Neuronal stem cell (in vitro differentiated cells): Measurements from ENCODE around the gene EMX2.
A peak's percentile ranks its signal among the peaks of the same experiment; 100 is the strongest.

ENCODE experiments used
- DNase-seq: peaks from one replicate; pipeline ENCODE4 v3.0.0-alpha.2; 2013; ENCODE audit warnings: low spot score
- H2AFZ ChIP-seq: one replicate; pipeline ENCODE4 v1.6.1; 2013; ENCODE audit warnings: mild to moderate bottlenecking, low read length, inconsistent platforms
- H2AK5ac ChIP-seq: 2 replicates; pipeline ENCODE4 v1.6.1; 2013; ENCODE audit warnings: low read depth, mild to moderate bottlenecking, inconsistent platforms, low read length, moderate library complexity, mixed read lengths
- H2BK120ac ChIP-seq: 2 replicates; pipeline ENCODE4 v1.6.1; 2013; ENCODE audit warnings: low read depth, mild to moderate bottlenecking, inconsistent platforms, low read length, moderate library complexity, mixed read lengths
- H2BK12ac ChIP-seq: one replicate; pipeline ENCODE4 v1.6.1; 2013; ENCODE audit warnings: low read length, inconsistent platforms
- H2BK15ac ChIP-seq: 2 replicates; pipeline ENCODE4 v1.6.1; 2013; ENCODE audit warnings: mild to moderate bottlenecking, low read length, inconsistent platforms, mixed read lengths
- H2BK5ac ChIP-seq: one replicate; pipeline ENCODE4 v1.6.1; 2013; ENCODE audit warnings: inconsistent platforms, mild to moderate bottlenecking, low read length, moderate library complexity
- H3K14ac ChIP-seq: one replicate; pipeline ENCODE4 v1.6.1; 2013; ENCODE audit warnings: low read length, inconsistent platforms
- H3K18ac ChIP-seq: 2 replicates; pipeline ENCODE4 v1.6.1; 2013; ENCODE audit warnings: low read length, inconsistent platforms
- H3K23ac ChIP-seq: 2 replicates; pipeline ENCODE4 v1.6.1; 2013; ENCODE audit warnings: low read depth, mild to moderate bottlenecking, mixed read lengths, low read length, inconsistent platforms; ENCODE audit not compliant: poor library complexity
- H3K27ac ChIP-seq: replicated peaks from 3 replicates; pipeline ENCODE4 v1.5.1; 2013; ENCODE audit warnings: low read length, inconsistent platforms
- H3K27me3 ChIP-seq, 3 experiments: 2 replicates each; pipeline ENCODE4 v1.6.1; 2013; ENCODE audit warnings: low read length in 3 of 3, mild to moderate bottlenecking in 2 of 3, inconsistent platforms in 1 of 3, low read depth in 1 of 3, mixed read lengths in 1 of 3, moderate library complexity in 1 of 3; ENCODE audit not compliant: control insufficient read depth in 3 of 3, insufficient read depth in 3 of 3
- H3K36me3 ChIP-seq, 2 donors: replicated peaks in 1 of 2; 2 replicates each; pipeline ENCODE4 v1.6.1; 2013; ENCODE audit warnings: low read length in 2 of 2; ENCODE audit not compliant: control insufficient read depth in 2 of 2, insufficient read depth in 2 of 2
- H3K4ac ChIP-seq: 2 replicates; pipeline ENCODE4 v1.6.1; 2013; ENCODE audit warnings: inconsistent platforms, mild to moderate bottlenecking, low read length, moderate library complexity
- H3K4me1 ChIP-seq, 2 donors: 1 replicate in 1 of 2; 2 replicates in 1 of 2; pipeline ENCODE4 v1.6.1; 2013; ENCODE audit warnings: low read length in 2 of 2, low read depth in 1 of 2; ENCODE audit not compliant: control insufficient read depth in 2 of 2, insufficient read depth in 1 of 2
- H3K4me2 ChIP-seq: one replicate; pipeline ENCODE4 v1.6.1; 2013; ENCODE audit warnings: mild to moderate bottlenecking, low read length, inconsistent platforms; ENCODE audit not compliant: insufficient read depth, poor library complexity, severe bottlenecking
- H3K4me3 ChIP-seq, 2 donors: 2 replicates each; pipeline ENCODE4 v1.5.1; 2013; ENCODE audit warnings: low read length in 2 of 2, mild to moderate bottlenecking in 2 of 2, inconsistent platforms in 1 of 2, moderate library complexity in 1 of 2
- H3K79me1 ChIP-seq: one replicate; pipeline ENCODE4 v1.6.1; 2013; ENCODE audit warnings: low read depth, mild to moderate bottlenecking, inconsistent platforms, low read length, moderate library complexity
- H3K9ac ChIP-seq: one replicate; pipeline ENCODE4 v1.6.1; 2013; ENCODE audit warnings: mild to moderate bottlenecking, low read depth, low read length, inconsistent platforms; ENCODE audit not compliant: poor library complexity
- H3K9me3 ChIP-seq, 2 donors: replicated peaks in 1 of 2; 2 replicates each; pipeline versions ENCODE3 to v1.6.1; 2013; ENCODE audit warnings: low read length in 2 of 2, mild to moderate bottlenecking in 2 of 2, inconsistent platforms in 1 of 2, low read depth in 1 of 2, mixed read lengths in 1 of 2, moderate library complexity in 1 of 2; ENCODE audit not compliant: control insufficient read depth in 2 of 2, insufficient read depth in 1 of 2
- H4K8ac ChIP-seq: one replicate; pipeline ENCODE4 v1.6.1; 2013; ENCODE audit warnings: low read depth, mild to moderate bottlenecking, inconsistent platforms, low read length, moderate library complexity
- H4K91ac ChIP-seq: one replicate; pipeline ENCODE4 v1.6.1; 2013; ENCODE audit warnings: low read length, low read depth, mild to moderate bottlenecking, inconsistent platforms; ENCODE audit not compliant: poor library complexity
- WGBS, 2 donors: extraction: QIAGEN DNeasy Blood & Tissue Kit; methylation state at CpG; one replicate each; pipeline ENCODE4 v1.1.7; 2013; ENCODE audit warnings: missing lambda C conversion rate in 2 of 2, mixed read lengths in 1 of 2; ENCODE audit not compliant: insufficient read length in 2 of 2, insufficient replicate concordance in 1 of 2; ENCODE audit errors: extremely low coverage in 2 of 2; 5-methylcytosine and 5-hydroxymethylcytosine counted together

Gene EMX2

DNA sequence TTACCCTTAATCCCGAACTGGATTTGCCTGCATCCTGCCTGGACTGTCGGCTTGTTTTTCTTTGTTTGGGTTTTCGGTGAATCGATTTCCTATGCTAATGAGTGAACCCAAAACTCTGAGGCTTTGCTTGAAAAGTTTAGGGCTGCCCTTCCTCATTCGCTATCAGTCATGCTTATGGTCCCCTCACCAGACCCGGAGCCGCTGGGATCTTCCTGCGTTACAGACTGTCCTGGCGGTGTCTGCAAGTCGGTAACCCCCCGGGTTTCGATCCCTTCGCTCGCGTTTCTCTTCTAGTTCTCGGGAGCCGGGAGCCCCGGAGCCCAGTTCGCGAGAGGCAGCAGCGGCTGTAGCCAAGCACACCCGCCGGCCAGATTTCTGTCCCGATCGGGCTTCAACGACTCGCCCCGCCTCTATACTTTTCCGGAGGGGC lies 2.2 kb downstream of the EMX2 start:
- H2BK15ac ChIP-seq, result no peak overlapping the region
- H3K27me3 ChIP-seq, result peaks cover 44 to 100% (median 85%) of the 10 kb centered on the region in 3 experiments
- no peak overlapping the region for H2BK120ac ChIP-seq
- no peak overlapping the region for H4K91ac ChIP-seq
- no peaks in the 10 kb centered on the region for H3K36me3 ChIP-seq
- no peak overlapping the region for H2AK5ac ChIP-seq
- peak overlapping the region in 1 of 2 donors; percentile 76 for H3K4me3 ChIP-seq
- peaks cover 0 to 2% of the 10 kb centered on the region in 2 donors for H3K9me3 ChIP-seq
- H3K4me1 ChIP-seq, result peaks cover 0 to 30% of the 10 kb centered on the region in 2 donors
- DNase-seq, result no peak
- no peak overlapping the region for H2BK12ac ChIP-seq
- H3K23ac ChIP-seq, result no peak overlapping the region
- peak overlapping the region; percentile 56 for H3K14ac ChIP-seq
- H2AFZ ChIP-seq, result peak overlapping the region; percentile 66
- H3K4ac ChIP-seq, result no peak overlapping the region
- no peak overlapping the region for H3K27ac ChIP-seq
- H4K8ac ChIP-seq, result no peak overlapping the region
- H3K9ac ChIP-seq, result no peak overlapping the region
- no peak overlapping the region for H2BK5ac ChIP-seq
- H3K79me1 ChIP-seq, result no peaks in the 10 kb centered on the region
- peak overlapping the region; percentile 47 for H3K4me2 ChIP-seq
- peak overlapping the region; percentile 88 for H3K18ac ChIP-seq
- WGBS, 2 donors, result no CpG with 5 or more reads among the region's 29 CpGs

DNA sequence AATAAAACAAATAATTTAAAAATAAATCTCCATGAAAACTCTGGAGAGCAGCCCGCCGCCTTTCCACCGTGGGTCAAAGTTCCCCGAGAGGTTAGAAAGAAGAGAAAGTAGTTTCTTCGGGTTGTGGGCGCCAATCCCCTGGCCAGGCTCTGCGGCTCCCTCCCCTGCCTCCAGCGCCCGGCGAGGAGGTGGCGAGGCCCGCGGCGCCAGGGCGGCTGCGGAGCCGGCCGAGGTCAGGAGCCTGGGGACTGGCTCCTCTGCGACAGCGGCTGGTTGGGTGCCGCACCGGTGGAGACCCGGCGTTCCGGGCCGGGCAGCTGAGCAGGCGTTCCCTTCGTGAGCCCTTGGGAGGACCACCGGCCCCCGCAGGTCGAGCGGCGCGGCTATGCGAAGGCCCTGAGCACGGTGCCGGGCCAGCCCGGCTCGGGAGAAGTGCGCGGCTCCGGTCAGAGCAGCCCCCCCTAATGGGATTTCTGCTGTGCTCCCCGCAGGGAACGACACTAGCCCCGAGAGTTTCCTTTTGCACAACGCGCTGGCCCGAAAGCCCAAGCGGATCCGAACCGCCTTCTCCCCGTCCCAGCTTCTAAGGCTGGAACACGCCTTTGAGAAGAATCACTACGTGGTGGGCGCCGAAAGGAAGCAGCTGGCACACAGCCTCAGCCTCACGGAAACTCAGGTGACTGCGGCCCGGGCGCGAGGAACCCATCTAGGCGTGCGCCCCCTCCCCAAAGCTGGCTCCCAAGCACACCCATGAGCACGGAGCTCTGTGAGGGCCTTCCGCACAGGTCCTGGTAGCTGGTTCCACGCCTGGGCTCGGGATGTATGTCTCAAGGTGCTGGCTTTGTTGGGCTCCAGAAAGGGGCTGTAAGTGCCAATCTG lies 2.8 kb downstream of the EMX2 start:
- Histone ChIP-seq H2AK5ac (peak overlapping the region; percentile 79), H3K4me1 (peaks cover 0 to 33% of the 10 kb centered on the region in 2 donors), H2BK120ac (peak overlapping the region; percentile 75), H3K4me3 (peak overlapping the region in 1 of 2 donors; percentile 74), H3K9ac (peak overlapping the region; percentile 65), H2AFZ (peak overlapping the region; percentile 66), H3K4ac (no peak overlapping the region), H3K18ac (peak overlapping the region; percentile 92), H4K91ac (peak overlapping the region; percentile 35), H3K4me2 (peak overlapping the region; percentile 90), H3K23ac (peak overlapping the region; percentile 71), H3K79me1 (no peaks in the 10 kb centered on the region), H3K27me3 (peaks cover 44 to 100% (median 84%) of the 10 kb centered on the region in 3 experiments), H2BK12ac (peak overlapping the region; percentile 88), H3K36me3 (no peaks in the 10 kb centered on the region), H2BK5ac (peak overlapping the region; percentile 61), H3K14ac (no peak overlapping the region), H2BK15ac (peak overlapping the region; percentile 99), H3K9me3 (peaks cover 0 to 2% of the 10 kb centered on the region in 2 donors), H4K8ac (no peak overlapping the region), H3K27ac (no peak overlapping the region)
- no peak for DNase-seq
- no CpG with 5 or more reads among the region's 67 CpGs for WGBS, 2 donors

GRCh38 chr10:117546020-117546580 lies 3.6 kb downstream of the EMX2 start:
- H3K4me3 ChIP-seq, result peak overlapping the region in 1 of 2 donors; percentile 74
- peak overlapping the region; percentile 79 for H2AK5ac ChIP-seq
- no peak overlapping the region for H2AFZ ChIP-seq
- H4K91ac ChIP-seq, result no peak overlapping the region
- DNase-seq, result no peak
- H3K36me3 ChIP-seq, result no peaks in the 10 kb centered on the region
- H3K4ac ChIP-seq, result no peak overlapping the region
- H2BK120ac ChIP-seq, result peak overlapping the region; percentile 75
- H2BK12ac ChIP-seq, result peak overlapping the region; percentile 88
- H3K79me1 ChIP-seq, result no peaks in the 10 kb centered on the region
- H4K8ac ChIP-seq, result no peak overlapping the region
- peak overlapping the region; percentile 90 for H3K4me2 ChIP-seq
- H3K27me3 ChIP-seq, result peaks cover 44 to 100% (median 83%) of the 10 kb centered on the region in 3 experiments
- H2BK5ac ChIP-seq, result no peak overlapping the region
- H2BK15ac ChIP-seq, result peak overlapping the region; percentile 99
- H3K9ac ChIP-seq, result peak overlapping the region; percentile 65
- H3K4me1 ChIP-seq, result peaks cover 0 to 34% of the 10 kb centered on the region in 2 donors
- H3K14ac ChIP-seq, result no peak overlapping the region
- peak overlapping the region; percentile 92 for H3K18ac ChIP-seq
- H3K27ac ChIP-seq, result no peak overlapping the region
- no CpG with 5 or more reads among the region's 16 CpGs for WGBS, 2 donors
- no peak overlapping the region for H3K23ac ChIP-seq
- peaks cover 0 to 2% of the 10 kb centered on the region in 2 donors for H3K9me3 ChIP-seq

DNA sequence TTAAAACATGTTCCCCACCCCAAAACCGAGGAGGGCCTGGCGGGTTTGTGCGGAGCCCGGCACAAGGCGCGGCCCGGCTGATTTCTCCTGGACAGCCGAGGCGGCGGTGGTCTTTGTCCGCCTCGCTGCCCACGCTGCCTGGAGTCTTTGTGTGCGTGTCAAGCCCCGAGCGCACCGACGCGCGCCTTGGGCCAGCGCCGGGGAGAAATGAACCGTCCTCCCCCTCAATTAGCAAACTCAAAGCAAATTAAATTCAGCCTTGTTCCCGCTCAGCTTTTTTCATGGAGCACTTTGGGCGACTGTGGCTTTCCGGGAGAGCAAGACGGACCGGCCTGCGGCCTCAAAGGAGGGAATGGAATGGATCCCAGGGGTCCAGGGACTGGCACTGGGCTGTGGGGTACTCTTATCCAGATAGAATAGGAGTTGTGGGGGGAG lies 4.1 kb downstream of the EMX2 start:
- no CpG with 5 or more reads among the region's 29 CpGs for WGBS, 2 donors
- no peak overlapping the region for H3K27ac ChIP-seq
- H3K4me2 ChIP-seq, result peak overlapping the region; percentile 28
- peak overlapping the region; percentile 22 for H2AFZ ChIP-seq
- peak overlapping the region; percentile 16 for H3K23ac ChIP-seq
- peak overlapping the region; percentile 44 for H3K18ac ChIP-seq
- no peaks in the 10 kb centered on the region for H3K36me3 ChIP-seq
- no peak overlapping the region for H4K8ac ChIP-seq
- H4K91ac ChIP-seq, result no peak overlapping the region
- DNase-seq, result no peak
- peaks cover 0 to 2% of the 10 kb centered on the region in 2 donors for H3K9me3 ChIP-seq
- no peak overlapping the region for H2BK120ac ChIP-seq
- H3K4me3 ChIP-seq, result peak overlapping the region in 1 of 2 donors; percentile 51
- H3K4ac ChIP-seq, result peak overlapping the region; percentile 14
- peaks cover 44 to 100% (median 84%) of the 10 kb centered on the region in 3 experiments for H3K27me3 ChIP-seq
- H2BK12ac ChIP-seq, result peak overlapping the region; percentile 16
- no peaks in the 10 kb centered on the region for H3K79me1 ChIP-seq
- H2AK5ac ChIP-seq, result peak overlapping the region; percentile 99
- peak overlapping the region; percentile 10 for H3K9ac ChIP-seq
- no peak overlapping the region for H2BK5ac ChIP-seq
- H2BK15ac ChIP-seq, result no peak overlapping the region
- H3K14ac ChIP-seq, result no peak overlapping the region
- peaks cover 0 to 35% of the 10 kb centered on the region in 2 donors for H3K4me1 ChIP-seq
